HepG2 (cell line): ENCODE results near the gene KSR1. TPM values are rescaled to one million over a fixed set of nuclear protein-coding genes. Genes with fewer than 3 reads are reported as not detected.
"Not testable (repeated sequence)": the region's sequence is repeated elsewhere in the genome, so short reads cannot be mapped to it uniquely, and the experiment has no call there.

ENCODE experiments used
- ATAC-seq: fragments of 200-7000 bp; cut with Tn5 transposase; 3 replicates; pipeline ENCODE4 v1.9.1; 2020; ENCODE audit warnings: mild to moderate bottlenecking, moderate library complexity
- BruUV-seq: library from RNA; stranded (reverse); fragments of 400-500 nt; replicated peaks from 2 replicates; lab custom pipeline; 2021; lab: Mats Ljungman, UMichigan
- CTCF ChIA-PET: fragments of 300-600 bp; formaldehyde crosslinking; extraction: SDS; loops from one replicate; lab custom pipeline; 2021; ENCODE audit warnings: low total read pairs, inconsistent platforms, low intra/inter-chr PET ratio; lab: Yijun Ruan, JAX
- POLR2A ChIA-PET: fragments of 350-600 bp; sonication (Branson Sonifier 250); formaldehyde crosslinking; loops from one replicate; lab custom pipeline; 2020; ENCODE audit warnings: antibody characterized with exemption, inconsistent platforms; lab: Yijun Ruan, JAX
- DNase-seq: peaks from one replicate; pipeline ENCODE4 v3.0.0-alpha.2; 2015; ENCODE audit warnings: low spot score
- FAIRE-seq: peaks from 3 replicates; lab custom pipeline; 2011; peaks lifted over from hg19 to GRCh38; lab: Jason Lieb, UNC
- H2AFZ ChIP-seq: one replicate; pipeline ENCODE4 v1.6.1; 2011; ENCODE audit warnings: low read length, inconsistent platforms
- H3K27ac ChIP-seq: fragments of 300-600 bp; 3 replicates; pipeline ENCODE4 v1.8.0; 2011; ENCODE audit warnings: mixed run types, mild to moderate bottlenecking, mixed read lengths, low read length, inconsistent platforms; ENCODE audit not compliant: insufficient read depth; ENCODE audit errors: extremely low read length
- H3K27me3 ChIP-seq, 2 experiments: fragments of 200-600 bp in 1 of 2; 2 replicates in 1 of 2; 3 replicates in 1 of 2; pipeline versions ENCODE4 v1.6.0 to v1.8.0; 2011; ENCODE audit warnings: low read length in 2 of 2, mild to moderate bottlenecking in 2 of 2, moderate library complexity in 2 of 2, inconsistent platforms in 1 of 2; ENCODE audit not compliant: insufficient read depth in 2 of 2, control insufficient read depth in 1 of 2
- H3K36me3 ChIP-seq, 2 experiments: fragments of 200-600 bp in 1 of 2; replicated peaks in 1 of 2; 2 replicates in 1 of 2; 3 replicates in 1 of 2; pipeline versions ENCODE4 v1.5.1 to v1.8.0; 2011; ENCODE audit warnings: low read length in 2 of 2, inconsistent platforms in 1 of 2; ENCODE audit not compliant: insufficient read depth in 2 of 2, control insufficient read depth in 1 of 2
- H3K4me1 ChIP-seq: 2 replicates; pipeline ENCODE4 v1.5.1; 2012; ENCODE audit warnings: low read length, inconsistent platforms; ENCODE audit not compliant: insufficient read depth
- H3K4me2 ChIP-seq: 2 replicates; pipeline ENCODE4 v1.6.0; 2011; ENCODE audit warnings: low read depth, low read length, inconsistent platforms
- H3K4me3 ChIP-seq, 3 experiments: fragments of 200-600 bp in 1 of 3; sonication (generic), shearing (Covaris generic) in 1 of 3; replicated peaks in 1 of 3; 2 replicates each; pipeline ENCODE4 v1.5.1; 2011 to 2016; ENCODE audit warnings: low read length in 3 of 3, inconsistent platforms in 2 of 3, low read depth in 2 of 3, mild to moderate bottlenecking in 2 of 3, control low read depth in 1 of 3, mixed read lengths in 1 of 3; ENCODE audit not compliant: insufficient read depth in 1 of 3
- H3K79me2 ChIP-seq: one replicate; pipeline ENCODE4 v1.6.1; 2011; ENCODE audit warnings: low read length, inconsistent platforms; ENCODE audit not compliant: insufficient read depth
- H3K9ac ChIP-seq: 2 replicates; pipeline ENCODE4 v1.6.0; 2011; ENCODE audit warnings: mild to moderate bottlenecking, low read depth, low read length, inconsistent platforms; ENCODE audit not compliant: insufficient read depth
- H3K9me3 ChIP-seq: 2 replicates; pipeline ENCODE4 v1.5.1; 2012; ENCODE audit warnings: mild to moderate bottlenecking, low read length
- H4K20me1 ChIP-seq: 2 replicates; pipeline ENCODE4 v1.6.0; 2011; ENCODE audit warnings: inconsistent platforms, mild to moderate bottlenecking, low read length, moderate library complexity; ENCODE audit not compliant: insufficient read depth
- CEBPB ChIP-seq: IDR thresholded peaks from 2 replicates; pipeline ENCODE4 v1.6.1; 2011; ENCODE audit warnings: low read depth, low read length, improper control_type of control experiment, borderline replicate concordance
- CEBPG ChIP-seq: IDR thresholded peaks from 2 replicates; pipeline ENCODE4 v1.6.1; 2016
- CREM ChIP-seq, 2 experiments: sonication (generic) in 1 of 2; formaldehyde crosslinking in 1 of 2; IDR thresholded peaks; 2 replicates each; pipeline versions ENCODE4 v1.4.0 to v1.6.1; 2016 to 2020; ENCODE audit warnings: antibody characterized with exemption in 1 of 2, mild to moderate bottlenecking in 1 of 2, missing genetic modification reagents in 1 of 2
- FOXP1 ChIP-seq, 2 experiments: fragments of 450-650 bp in 1 of 2; IDR thresholded peaks; 2 replicates each; pipeline ENCODE4 v1.6.1; 2017 to 2018; ENCODE audit warnings: antibody characterized with exemption in 1 of 2
- KLF12 ChIP-seq: sonication (generic); formaldehyde crosslinking; IDR thresholded peaks from 2 replicates; pipeline ENCODE4 v1.4.0; 2020; ENCODE audit warnings: missing genetic modification reagents, borderline replicate concordance
- NPAS2 ChIP-seq: sonication (generic); formaldehyde crosslinking; IDR thresholded peaks from 2 replicates; pipeline ENCODE4 v1.8.0; 2022; ENCODE audit warnings: mild to moderate bottlenecking, missing genetic modification reagents, borderline replicate concordance
- RAD21 ChIP-seq: fragments of 450-650 bp; formaldehyde crosslinking; IDR thresholded peaks from 2 replicates; pipeline ENCODE4 v1.5.0; 2020; ENCODE audit warnings: mild to moderate bottlenecking
- TAF1 ChIP-seq: sonication (generic); formaldehyde crosslinking; IDR thresholded peaks from 2 replicates; pipeline ENCODE4 v1.4.0; 2020; ENCODE audit warnings: missing genetic modification reagents
- USF2 ChIP-seq, 2 experiments: sonication (generic) in 1 of 2; formaldehyde crosslinking in 1 of 2; IDR thresholded peaks; 2 replicates each; pipeline versions ENCODE4 v1.5.1 to v1.6.1; 2011 to 2020; ENCODE audit warnings: borderline replicate concordance in 1 of 2, low read depth in 1 of 2, low read length in 1 of 2, mild to moderate bottlenecking in 1 of 2, missing genetic modification reagents in 1 of 2, moderate library complexity in 1 of 2
- ZBTB43 ChIP-seq: sonication (generic); formaldehyde crosslinking; conservative IDR thresholded peaks from 2 replicates; pipeline ENCODE4 v1.4.0; 2020; ENCODE audit warnings: missing genetic modification reagents
- ZNF121 ChIP-seq: sonication (generic); formaldehyde crosslinking; IDR thresholded peaks from 2 replicates; pipeline ENCODE4 v1.5.0; 2020; ENCODE audit warnings: mild to moderate bottlenecking, missing genetic modification reagents
- ZNF263 ChIP-seq: sonication (generic); formaldehyde crosslinking; IDR thresholded peaks from 2 replicates; pipeline ENCODE4 v1.4.0; 2020; ENCODE audit warnings: missing genetic modification reagents
- ZNF570 ChIP-seq: sonication (generic); formaldehyde crosslinking; IDR thresholded peaks from 2 replicates; pipeline ENCODE4 v1.4.0; 2020; ENCODE audit warnings: mild to moderate bottlenecking, missing genetic modification reagents, borderline replicate concordance
- ZNF616 ChIP-seq: sonication (generic); formaldehyde crosslinking; IDR thresholded peaks from 2 replicates; pipeline ENCODE4 v1.5.0; 2020; ENCODE audit warnings: low read depth, mild to moderate bottlenecking, missing genetic modification reagents
- ZNF772 ChIP-seq: sonication (generic); formaldehyde crosslinking; IDR thresholded peaks from 2 replicates; pipeline ENCODE4 v1.5.0; 2020; ENCODE audit warnings: mild to moderate bottlenecking, missing genetic modification reagents
- WGBS: methylation state at CpG from one replicate; pipeline ENCODE4 v1.1.6; 2017; ENCODE audit warnings: low lambda C conversion rate; 5-methylcytosine and 5-hydroxymethylcytosine counted together
- in situ Hi-C: cut with HindIII; loops from 2 replicates; pipeline ENCODE4 v1.10.0; 2017; ENCODE audit warnings: low pct_unique_long_range_greater_than_20kb; ENCODE audit not compliant: extremely low pct_ligation_motif_present
- intact Hi-C: fragments of 100-400 bp; cut with micrococcal nuclease; formaldehyde crosslinking; loops from one replicate; pipeline ENCODE4 v1.10.0; 2022; ENCODE audit not compliant: unreplicated experiment
- polyA plus RNA-seq, 8 experiments: library from polyadenylated mRNA; depleted of rRNA in 3 of 8; stranded (reverse) in 7 of 8; unstranded in 1 of 8; fragments of >200 nt; fragmentation: Illumina TruSeq in 4 of 8; extraction: Trizol in 4 of 8; gene quantifications; 2 replicates each; pipeline versions ENCODE4 v1.2.1 to v1.2.3, GENCODE V29; 2011 to 2016; ENCODE audit warnings: low read depth in 4 of 8, missing spikeins in 1 of 8, mixed read lengths in 1 of 8; ENCODE audit not compliant: insufficient read depth in 1 of 8
- total RNA-seq, 5 experiments: library from RNA; depleted of rRNA; stranded (reverse); fragments of >200 nt; fragmentation: Illumina TruSeq; extraction: Trizol; gene quantifications; 2 replicates each; pipeline ENCODE4 v1.2.3, GENCODE V29; 2016; ENCODE audit warnings: low read depth in 1 of 5

KSR1 gene
- total and polyA plus RNA-seq, 2 of the 13 experiments (the other 11 are each of a cell fraction or from before 2014, with no cell fraction given): 10.1 to 16.6 TPM

GRCh38 chr17:27412158-27412557 lies 44.1 kb upstream of the KSR1 start:
- H3K79me2 ChIP-seq; intact Hi-C loops; H3K9ac ChIP-seq; POLR2A ChIA-PET; H3K27me3 ChIP-seq; FAIRE-seq; H3K4me3 ChIP-seq; H3K4me2 ChIP-seq; ATAC-seq; DNase-seq; H3K9me3 ChIP-seq; BruUV-seq; H2AFZ ChIP-seq; H3K36me3 ChIP-seq; H3K27ac ChIP-seq; H4K20me1 ChIP-seq; CTCF ChIA-PET; in situ Hi-C loops; TF ChIP-seq FOXP1 (IDR thresholded peaks at IDR 0.05): not testable (repeated sequence)
- WGBS: 33% methylated on average over 9 of the region's 9 CpGs
- peaks cover 15% of the 10 kb centered on the region for H3K4me1 ChIP-seq
- TF ChIP-seq CEBPB (peak; percentile 87), ZNF121 (CRISPR knock-in tag) (peak; percentile 83), CEBPG (CRISPR knock-in tag) (peak; percentile 72), FOXP1 (CRISPR knock-in tag; IDR thresholded peaks at IDR 0.05) (0 out of 2 replicates have a peak, but pooled peaks have one; percentile 3)

DNA sequence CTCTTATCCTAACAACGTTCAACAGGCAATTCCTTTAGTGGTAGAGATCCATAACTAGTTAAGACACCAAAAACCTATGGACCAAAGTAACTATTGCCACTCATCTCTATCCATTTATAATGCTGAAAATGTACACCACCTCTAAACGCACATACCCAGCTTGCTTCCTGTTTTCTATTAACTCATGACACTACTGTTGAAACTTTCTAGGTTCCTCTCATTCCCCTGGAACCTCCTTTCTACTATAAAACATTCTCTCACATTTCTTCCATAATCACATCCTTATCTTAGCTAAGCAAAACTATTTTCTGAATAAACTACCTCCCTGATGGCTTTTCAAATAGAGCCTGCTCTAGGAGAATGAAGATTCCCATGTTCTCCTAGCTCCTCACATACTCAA lies 42.9 kb upstream of the KSR1 start:
- H3K27ac ChIP-seq: no peak overlapping the region
- H3K36me3 ChIP-seq: no peaks in the 10 kb centered on the region
- TF ChIP-seq KLF12 (CRISPR knock-in tag): no peak
- no peak for TF ChIP-seq ZBTB43 (CRISPR knock-in tag)
- TF ChIP-seq TAF1 (CRISPR knock-in tag): no peak
- no peak for TF ChIP-seq NPAS2 (CRISPR knock-in tag)
- no peak for TF ChIP-seq CREM (IDR thresholded peaks at IDR 0.05)
- no peak for TF ChIP-seq CREM (CRISPR knock-in tag; IDR thresholded peaks at IDR 0.05)
- no peak for TF ChIP-seq ZNF616 (CRISPR knock-in tag)
- no peak for TF ChIP-seq ZNF570 (CRISPR knock-in tag)
- no peak for TF ChIP-seq ZNF772 (CRISPR knock-in tag)
- TF ChIP-seq USF2 (IDR thresholded peaks at IDR 0.05; ENCODE audit: low read depth, low read length): no peak
- no peak for TF ChIP-seq USF2 (CRISPR knock-in tag; IDR thresholded peaks at IDR 0.05; ENCODE audit: borderline replicate concordance)
- no peak for TF ChIP-seq RAD21 (CRISPR knock-in tag)
- no peak for TF ChIP-seq ZNF263 (CRISPR knock-in tag)
- no peaks in the 10 kb centered on the region for H3K9me3 ChIP-seq
- no peak overlapping the region for H3K4me3 ChIP-seq
- no peaks in the 10 kb centered on the region for H3K79me2 ChIP-seq
- H3K9ac ChIP-seq: no peak overlapping the region
- no peak overlapping the region for H2AFZ ChIP-seq
- no peak for ATAC-seq
- no peaks in the 10 kb centered on the region for H4K20me1 ChIP-seq
- POLR2A ChIA-PET: no interaction called here
- no peak for FAIRE-seq
- BruUV-seq: no TSS peak
- H3K4me1 ChIP-seq: peaks cover 5% of the 10 kb centered on the region
- peaks cover 1 to 9% of the 10 kb centered on the region in 2 experiments; a peak in 3 of 5 replicates for H3K27me3 ChIP-seq
- intact Hi-C loops (no loop called here), in situ Hi-C loops (no loop called here)
- CTCF ChIA-PET: no interaction called here
- no peak overlapping the region for H3K4me2 ChIP-seq
- WGBS: 8% methylated on average over 2 of the region's 2 CpGs
- no peak for DNase-seq
